Stimulated activated CD8-positive, alpha-beta memory T cell treated with anti-CD3 and anti-CD28 coated beads, Interleukin-4, amount 100 ng/mL, for 4 hours (primary cell): ENCODE data around the gene DNM2.

Experiments used
- DNase-seq, 2 donors: peaks; one replicate each; pipeline ENCODE4 v3.0.0-alpha.2; 2020; ENCODE audit warnings: low read depth in 2 of 2, low spot score in 1 of 2

Gene DNM2

DNA sequence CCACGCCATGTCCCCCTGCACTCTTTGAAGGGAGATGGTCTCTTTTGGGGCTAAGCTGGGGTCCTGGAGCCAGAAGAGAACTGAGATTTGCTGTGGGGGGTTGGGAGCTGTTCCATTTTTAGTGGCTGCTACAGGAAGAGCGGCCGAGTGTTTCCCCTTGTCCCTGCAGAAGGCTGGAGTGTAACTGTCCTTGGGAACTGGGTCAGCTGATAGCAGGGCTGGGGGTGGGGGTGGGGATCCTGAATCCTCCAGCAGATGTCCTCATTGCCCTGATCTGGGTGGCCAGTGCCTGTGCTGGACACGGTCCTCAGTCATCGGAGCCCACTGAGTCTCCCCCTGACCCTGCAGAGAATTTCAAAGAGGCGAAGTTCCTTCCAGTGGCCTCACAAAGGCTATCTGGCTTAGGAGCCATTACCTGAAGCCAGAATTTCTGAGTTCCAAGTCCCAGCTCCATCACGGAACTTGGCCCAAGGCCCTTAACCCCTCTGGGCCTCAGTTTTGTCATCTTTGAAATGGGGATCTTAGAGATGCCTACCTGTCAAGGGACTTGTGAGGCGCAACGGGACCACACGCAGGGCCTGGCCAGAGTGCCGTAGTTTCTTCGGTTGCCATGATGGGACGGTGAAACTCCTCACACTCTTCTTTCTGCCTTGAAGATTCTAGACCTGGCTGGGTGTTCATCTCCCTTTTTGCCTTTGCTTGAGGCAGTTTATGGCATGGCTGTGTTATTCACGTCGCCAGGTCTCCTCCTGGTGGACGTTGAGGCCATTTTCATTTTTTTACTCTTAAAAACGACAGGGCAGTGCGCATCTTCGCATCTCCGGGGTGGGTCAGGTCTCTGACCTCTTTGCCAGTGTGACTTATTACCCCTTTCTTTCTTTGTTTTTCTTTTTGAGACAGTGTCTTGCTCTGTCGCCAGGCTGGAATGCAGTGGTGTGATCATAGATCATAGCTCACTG lies 51.9 kb downstream of the DNM2 start:
- DNase-seq = no peak

DNA sequence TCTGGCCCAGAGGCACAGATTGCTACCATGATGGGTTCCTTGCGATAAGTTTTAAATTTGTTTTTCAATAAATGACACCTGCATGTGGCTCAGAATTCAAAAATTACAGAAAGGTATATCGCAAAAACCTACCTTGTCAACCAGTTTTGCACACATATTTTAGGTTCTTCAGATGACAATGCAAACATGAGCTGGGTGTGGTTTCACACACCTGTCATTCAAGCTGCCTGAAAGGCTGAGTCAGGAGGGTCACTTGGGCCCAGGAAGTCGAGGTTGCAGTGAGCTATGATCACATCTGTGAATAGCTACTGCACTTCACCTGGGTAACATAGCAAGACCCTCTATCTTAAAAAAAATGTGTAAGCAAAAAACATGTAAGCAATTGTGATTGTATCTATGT lies 56.1 kb downstream of the DNM2 start:
- no peak for DNase-seq

DNA sequence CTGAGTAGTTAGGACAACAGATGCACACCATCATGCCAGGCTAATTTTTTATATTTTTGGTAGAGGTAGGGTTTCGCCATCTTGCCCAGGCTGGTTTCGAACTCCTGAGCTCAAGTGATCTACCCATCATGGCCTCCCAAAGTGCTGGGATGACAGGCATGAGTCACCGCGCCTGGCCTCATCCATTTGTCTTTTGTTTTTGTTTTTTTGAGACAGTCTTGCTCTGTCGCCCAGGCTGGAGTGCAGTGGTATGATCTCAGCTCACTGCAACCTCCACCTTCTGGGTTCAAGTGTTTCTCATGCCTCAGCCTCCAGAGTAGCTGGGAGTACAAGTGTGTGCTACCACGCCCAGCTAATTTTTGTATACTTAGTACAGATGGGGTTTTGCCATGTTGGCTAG lies 57.0 kb downstream of the DNM2 start:
- DNase-seq = no peak

DNA sequence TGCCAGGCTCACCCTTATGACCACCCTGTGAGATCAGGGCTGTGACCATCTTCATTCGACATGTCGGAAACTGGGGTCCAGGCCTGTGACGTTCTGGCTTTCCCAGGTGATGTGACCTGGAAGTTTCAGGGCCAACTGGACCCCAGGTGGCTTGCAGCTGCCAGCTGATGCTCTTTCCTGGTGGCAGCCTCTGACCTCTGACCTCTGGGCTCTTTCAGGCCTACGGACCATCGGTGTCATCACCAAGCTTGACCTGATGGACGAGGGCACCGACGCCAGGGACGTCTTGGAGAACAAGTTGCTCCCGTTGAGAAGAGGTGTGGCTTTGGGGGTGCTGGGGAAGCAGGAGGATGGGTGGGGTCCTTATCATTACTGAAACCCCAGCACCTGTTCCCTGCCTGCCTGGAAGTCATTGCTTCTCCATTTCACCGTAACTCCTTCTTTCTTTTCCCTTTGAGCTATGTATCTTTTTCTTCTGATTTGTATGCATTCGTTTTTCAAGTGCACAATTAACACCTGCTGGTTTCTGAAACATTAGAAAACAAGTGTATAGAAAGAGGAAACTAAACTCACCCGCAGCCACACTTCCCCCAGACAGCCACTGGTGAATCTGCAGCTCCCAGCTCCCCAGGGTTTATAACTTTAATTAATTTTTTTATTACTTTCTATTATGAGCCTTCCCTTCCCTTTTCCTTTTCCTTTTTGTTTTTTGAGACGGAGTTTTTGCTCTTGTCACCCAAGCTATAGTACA lies 59.2 kb downstream of the DNM2 start:
- no peak for DNase-seq

DNA sequence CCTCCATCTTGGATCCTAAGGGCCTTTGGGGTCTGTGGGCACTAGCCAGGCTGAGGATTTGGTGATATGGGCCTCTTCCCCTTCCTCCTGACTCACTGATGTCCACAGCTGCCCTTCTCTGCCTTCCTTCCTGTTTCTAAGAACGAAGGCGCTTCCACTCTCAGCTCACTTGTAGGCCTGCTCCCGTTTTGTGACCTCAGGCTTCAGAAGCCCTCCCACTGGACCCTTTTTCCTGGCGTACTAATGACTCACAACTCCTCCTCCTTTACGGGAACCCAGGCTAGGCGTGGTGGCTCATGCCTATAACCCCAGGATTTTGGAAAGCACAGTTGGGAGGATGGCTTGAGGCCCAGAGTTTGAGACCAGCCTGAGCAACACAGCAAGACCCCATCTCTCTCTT lies 62.5 kb downstream of the DNM2 start:
- no peak for DNase-seq

DNA sequence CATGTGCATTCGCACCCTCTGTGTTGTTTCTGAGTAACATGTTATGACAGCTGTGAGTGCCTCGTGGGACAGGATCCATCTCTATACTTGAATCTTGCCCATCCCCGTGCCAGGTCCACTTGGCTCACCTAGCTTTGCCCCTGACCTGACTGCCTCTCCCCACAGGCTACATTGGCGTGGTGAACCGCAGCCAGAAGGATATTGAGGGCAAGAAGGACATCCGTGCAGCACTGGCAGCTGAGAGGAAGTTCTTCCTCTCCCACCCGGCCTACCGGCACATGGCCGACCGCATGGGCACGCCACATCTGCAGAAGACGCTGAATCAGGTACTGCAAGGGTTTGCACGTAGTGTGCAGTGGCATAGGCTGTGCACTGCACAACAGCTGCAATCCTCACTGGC lies 64.9 kb downstream of the DNM2 start:
- DNase-seq = no peak

DNA sequence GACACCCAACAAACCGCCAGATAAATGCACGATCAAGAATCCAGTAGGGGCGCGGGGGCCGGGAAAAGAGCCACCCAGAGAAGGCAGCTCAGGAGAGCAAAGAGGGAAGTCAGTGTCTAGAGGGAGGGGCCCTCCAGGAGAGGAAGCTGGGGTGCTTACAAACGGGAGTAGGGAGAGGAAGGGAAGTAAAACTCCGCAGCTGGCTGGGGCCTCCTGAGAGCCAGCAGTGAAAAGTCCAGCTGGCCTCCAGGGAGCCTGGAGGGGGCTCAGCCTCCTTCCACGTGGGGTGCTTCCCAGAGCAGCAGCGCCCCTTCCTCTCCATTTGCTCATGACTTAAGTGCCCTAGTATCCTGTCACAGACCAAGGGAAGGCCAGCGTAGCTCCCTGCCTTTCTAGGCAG lies 66.4 kb downstream of the DNM2 start:
- DNase-seq = no peak

DNA sequence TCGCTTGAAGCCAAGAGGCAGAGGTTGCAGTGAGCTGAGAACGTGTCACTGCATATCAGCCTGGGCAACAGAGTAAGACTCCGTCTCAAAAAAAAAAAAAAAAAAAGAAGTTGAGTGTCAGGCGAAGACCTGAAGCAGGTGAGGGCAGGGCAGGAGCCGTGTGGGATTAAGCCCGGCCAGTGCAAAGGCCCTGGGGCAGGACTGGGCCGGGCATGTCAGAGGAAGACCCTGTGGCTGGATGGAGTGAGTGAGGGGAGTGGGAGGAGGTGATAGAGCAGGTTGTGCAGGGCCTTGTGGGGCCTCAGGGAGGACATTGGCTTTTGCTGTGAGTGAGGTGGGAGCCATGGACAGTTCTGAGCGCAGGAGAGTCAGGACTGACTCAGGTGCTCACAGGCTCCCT lies 70.3 kb downstream of the DNM2 start:
- no peak for DNase-seq

DNA sequence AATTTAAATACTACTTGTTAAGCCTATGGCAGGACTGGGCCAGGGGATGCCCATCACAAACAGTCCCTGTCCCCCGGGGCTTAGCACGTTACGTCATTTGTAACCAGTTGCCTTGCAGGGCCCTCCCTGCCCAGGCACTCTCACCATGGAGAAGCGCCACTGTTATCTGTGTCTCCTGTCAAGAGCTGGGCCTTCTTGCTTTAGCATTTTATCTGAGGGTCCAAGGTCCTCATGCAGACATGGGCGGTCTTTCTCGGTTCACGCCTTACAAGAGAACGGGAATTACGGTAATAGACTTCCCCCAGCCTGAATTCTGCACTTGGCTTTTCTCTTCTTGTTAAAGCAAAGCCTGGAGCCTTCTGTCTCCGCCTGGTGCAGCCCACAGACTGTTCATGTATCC lies 72.0 kb downstream of the DNM2 start:
- no peak for DNase-seq

DNA sequence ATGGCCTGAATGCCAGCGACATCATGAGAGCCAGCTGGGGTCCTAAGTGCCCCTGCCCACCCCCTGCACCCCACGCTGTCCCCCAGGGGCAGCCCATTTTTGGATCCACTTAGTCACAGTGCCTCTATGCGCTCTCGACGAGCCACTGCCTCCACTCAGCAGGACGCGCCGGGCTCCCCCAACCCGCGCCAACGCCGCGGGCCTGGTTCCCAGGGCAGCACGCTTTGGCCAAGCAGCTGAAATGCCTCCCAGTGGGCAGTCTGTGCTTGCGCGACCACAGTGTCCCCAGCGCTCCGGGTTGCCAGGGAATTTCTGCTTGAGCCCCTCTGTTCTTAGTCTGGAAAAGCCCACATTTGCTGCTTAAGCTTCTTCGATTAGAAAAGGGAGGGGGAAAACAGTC lies 78.8 kb downstream of the DNM2 start:
- no peak for DNase-seq

DNA sequence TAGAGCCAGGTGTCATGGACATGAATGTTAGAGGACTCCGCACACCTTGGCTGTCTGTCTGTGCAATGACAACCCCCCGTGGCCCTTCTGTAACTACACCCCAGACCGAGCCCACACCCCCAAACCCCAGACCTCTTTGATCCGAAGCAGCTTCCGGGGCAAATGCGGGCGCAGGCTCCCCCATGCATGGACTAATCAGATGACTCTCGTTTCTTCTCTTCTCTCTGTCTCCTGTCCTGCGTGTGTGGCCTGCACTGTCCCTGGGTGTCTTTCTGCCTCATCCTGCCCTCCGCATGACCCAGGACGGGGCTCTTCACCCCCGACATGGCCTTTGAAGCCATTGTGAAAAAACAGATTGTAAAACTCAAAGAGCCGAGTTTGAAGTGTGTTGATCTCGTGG lies 79.2 kb downstream of the DNM2 start:
- DNase-seq = no peak

DNA sequence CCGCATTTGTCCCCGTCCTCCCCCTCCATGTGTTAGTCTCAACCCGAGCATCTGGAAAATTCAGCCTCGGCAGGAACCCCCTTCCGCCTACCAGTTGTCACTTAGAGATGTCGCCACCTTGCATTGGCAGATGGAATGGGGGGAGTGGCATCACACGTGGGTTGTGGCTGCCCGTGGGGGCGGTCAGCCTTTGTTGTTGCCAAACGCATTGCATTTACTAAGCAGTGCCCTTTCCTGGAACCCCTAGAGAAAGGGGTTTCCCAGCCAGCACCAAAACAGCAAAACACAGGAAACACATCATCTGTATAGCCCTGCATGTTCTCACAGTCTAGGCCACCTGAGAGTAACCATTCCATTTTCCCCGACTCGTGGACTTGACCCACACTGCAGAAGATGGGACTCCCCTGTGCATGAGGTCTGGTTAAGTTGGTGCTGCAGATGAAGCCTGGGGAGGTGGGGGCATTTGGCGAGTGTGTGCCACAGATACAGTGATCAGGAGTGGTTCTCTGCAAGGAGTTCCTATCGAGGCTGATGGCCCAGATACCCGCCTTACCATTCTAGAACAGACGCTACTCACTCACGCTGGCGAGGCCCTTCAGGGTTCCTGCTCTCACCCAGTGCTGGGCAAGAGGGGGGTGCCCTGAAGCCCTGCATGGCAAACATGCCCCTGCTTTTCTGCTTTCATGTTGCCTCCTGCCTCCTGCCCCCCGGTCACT lies 79.8 kb downstream of the DNM2 start:
- peak; percentile 79 to 88 for DNase-seq

DNA sequence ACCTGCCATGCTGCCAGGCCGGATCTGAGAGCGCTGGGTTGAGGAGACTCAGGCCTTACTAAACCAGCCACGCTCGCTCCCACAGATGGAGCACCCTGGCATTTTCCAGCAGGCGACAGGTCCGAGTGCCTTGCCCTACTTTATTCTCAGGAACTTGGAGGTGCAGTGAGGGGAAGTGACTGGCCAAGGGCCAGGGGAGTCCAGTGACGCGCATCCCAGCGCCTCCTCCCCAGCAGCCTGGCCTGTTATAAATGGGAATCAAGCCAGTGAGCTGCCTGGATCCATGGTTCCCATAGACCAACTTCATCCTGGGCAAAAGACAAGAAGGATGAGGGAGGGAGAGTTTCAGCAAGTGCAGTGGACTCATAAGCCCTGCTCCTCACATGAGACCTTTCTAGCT lies 82.6 kb downstream of the DNM2 start:
- no peak for DNase-seq

DNA sequence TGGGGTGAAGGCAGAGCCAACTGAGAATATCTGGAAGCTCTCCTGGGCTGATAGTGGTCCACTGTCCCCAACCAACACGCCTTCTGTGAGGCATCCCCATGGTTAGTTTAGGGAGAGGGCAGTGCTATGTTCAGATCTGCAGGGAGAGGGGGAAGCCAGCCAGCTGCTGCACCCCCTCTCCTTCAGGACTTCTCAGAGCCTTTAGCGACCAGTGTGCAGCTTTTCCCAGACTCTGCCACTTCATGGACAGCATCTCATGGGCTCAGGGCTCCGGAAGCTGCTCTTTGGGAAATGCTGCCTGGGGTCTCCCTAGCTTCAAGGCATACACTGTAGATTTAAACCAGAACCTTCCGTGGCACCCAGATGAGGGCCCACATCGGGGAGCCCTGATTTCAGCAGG lies 84.6 kb downstream of the DNM2 start:
- no peak for DNase-seq

DNA sequence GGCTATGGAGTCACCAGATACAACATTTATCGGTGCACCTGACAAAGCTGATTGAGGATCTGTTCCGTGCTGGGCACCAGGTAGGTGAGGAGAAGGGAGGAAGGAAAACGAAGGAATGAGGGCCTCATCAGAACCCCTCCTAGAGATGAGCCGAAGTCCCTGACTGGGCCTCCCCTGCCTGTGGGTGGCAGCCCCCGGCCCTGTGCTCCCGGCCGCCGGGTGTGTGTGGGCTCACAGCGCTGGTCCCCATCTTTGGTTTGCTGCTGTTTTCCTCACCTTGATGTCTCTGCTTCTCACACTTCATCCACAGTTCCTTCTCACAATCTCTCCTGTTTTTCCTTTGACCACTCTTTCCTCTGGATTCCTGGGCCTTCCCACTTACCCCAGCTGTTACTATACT lies 85.4 kb downstream of the DNM2 start:
- no peak for DNase-seq

DNA sequence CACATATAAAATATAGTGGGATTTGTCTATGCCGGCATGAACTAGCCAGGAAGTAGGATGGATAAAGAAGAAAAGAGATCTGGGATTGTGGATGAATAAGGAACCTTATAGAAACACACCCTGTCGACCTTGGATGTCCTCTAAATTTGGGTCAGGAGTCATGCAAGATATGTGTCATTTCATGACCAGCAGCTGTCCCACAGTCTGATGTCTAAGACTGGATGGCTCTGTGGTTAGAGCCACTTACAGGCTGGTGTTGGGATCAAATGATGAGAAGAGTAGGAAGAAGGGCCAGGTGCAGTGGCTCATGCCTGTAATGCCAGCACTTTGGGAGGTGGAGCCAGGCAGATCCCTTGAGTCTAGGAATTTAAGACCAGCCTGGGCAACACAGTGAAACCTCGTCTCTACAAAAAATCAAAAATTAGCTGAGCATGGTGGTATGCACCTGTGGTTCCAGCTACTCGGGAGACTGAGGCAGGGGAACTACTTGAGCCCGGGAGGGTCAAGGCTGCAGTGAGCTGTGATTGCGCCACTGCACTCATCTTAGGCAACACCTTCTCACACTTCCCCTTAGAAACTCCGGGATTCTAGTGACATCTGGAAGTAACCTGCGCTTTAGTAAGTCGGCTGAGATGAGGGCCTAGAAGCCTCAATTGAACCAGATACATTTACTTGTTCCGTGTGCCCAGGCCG lies 87.3 kb downstream of the DNM2 start:
- DNase-seq = no peak

DNA sequence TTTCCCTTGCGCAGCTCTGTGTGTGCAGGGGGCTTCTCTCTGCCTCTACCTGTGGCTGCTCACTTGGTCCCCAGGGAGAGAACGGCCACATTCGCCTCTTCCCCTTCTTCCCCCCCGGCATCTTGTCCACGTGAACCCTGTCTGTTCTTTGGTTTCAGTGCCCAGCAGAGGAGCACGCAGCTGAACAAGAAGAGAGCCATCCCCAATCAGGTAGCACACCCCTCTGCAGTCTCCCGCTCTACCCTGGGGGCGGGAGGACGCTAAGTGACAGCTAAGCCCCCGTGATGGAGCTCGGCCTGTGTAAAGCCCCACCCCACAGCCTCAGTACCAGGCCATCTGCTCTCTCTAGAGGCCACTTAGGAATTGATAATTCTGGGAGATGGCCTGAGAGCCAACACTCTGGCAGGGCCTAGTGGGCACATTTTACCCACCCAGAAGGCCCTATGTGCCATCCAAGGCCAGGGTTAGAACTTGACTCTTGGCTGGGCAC lies 87.9 kb downstream of the DNM2 start:
- DNase-seq = no peak

DNA sequence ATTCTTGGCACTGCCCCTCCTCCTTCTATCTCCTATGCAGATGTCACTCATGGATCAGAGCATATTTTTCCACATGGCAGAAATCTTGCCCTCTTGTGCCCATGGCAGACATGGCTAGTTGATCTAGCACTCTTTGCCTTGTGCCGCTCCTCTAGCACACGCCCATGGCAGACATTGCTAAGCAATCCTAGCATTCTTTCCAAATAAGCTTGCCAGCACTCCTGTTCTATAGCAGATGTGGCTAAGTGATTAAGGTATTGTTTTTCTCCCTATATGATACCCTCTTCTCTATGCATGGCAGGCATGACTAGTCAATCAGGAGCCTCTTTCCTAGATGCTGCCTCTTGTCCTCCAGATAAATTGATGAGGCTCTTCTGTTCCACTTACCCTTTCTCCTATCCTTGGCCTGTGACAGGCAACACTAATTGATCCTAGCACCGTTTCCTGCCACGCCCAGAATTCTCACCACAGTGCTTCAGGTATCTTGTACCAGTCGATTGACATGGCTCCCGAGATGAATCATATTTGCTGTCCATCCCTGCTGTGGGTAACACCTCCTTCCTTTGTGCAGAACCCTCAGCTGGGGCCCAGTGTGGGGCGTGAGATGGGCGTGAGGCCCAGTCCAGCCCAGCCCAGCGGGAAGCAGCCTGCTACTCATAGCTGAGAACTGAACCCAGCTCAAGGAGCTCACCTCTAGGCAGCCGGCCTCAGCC lies 91.2 kb downstream of the DNM2 start:
- DNase-seq = no peak

DNA sequence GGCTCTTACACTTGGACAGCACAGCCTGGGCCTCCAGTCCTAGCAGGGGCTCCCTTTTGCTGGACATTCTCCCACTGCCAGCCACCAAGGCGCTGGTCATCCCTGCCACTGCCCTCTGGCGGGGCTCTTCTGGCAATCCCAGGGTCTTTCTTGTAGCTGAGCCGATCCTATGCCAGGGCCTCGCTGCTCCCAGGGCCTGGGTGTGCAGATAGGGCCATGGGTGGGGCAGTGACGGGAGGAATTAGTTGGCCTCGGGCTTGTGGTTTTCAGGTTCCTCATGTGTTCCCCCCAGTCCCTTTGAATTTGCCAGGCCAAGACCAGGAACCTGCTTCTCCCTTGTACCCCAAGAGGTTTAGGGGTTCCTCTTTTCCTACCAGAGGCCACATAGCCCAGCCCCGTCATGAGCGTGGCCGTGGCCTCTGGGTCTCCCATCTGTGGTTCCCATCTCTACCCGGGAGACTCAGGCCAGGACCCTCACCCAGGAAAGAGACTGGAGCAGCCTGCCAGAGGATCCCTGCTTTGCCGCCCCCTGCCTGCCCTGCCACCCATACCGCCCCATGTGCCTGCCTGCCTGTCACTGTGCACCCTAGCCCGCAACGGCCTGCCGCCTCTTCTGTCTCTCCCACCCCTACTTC lies 91.9 kb downstream of the DNM2 start:
- no peak for DNase-seq
